Ramos (cell line): ENCODE results near the gene ARID5B.

Experiments used
- in situ Hi-C: fragments of 300-500 bp; cut with MboI; formaldehyde crosslinking; loops from one replicate; pipeline ENCODE4 v1.14.3; 2022; ENCODE audit warnings: low sequenced_read_pairs; ENCODE audit not compliant: unreplicated experiment

Gene ARID5B

GRCh38 chr10:62079885-62080559 lies 178.5 kb downstream of the ARID5B start:
- in situ Hi-C loops, result no loop called here

GRCh38 chr10:62080905-62081304 lies 179.4 kb downstream of the ARID5B start:
- in situ Hi-C loops, result no loop called here

- in situ Hi-C loops, result no loop called here
These were observed 180.1 kb downstream of the ARID5B start for GRCh38 chr10:62081341-62082270.

GRCh38 chr10:62082271-62082656 lies 180.8 kb downstream of the ARID5B start:
- in situ Hi-C loops, result no loop called here

- in situ Hi-C loops, result no loop called here
These were observed 181.4 kb downstream of the ARID5B start for GRCh38 chr10:62082729-62083411.

GRCh38 chr10:62083412-62084267 lies 182.1 kb downstream of the ARID5B start:
- in situ Hi-C loops, result no loop called here

- in situ Hi-C loops, result no loop called here
These were observed 183.0 kb downstream of the ARID5B start for GRCh38 chr10:62084451-62084850.

GRCh38 chr10:62085404-62085803 lies 183.9 kb downstream of the ARID5B start:
- in situ Hi-C loops, result no loop called here

GRCh38 chr10:62085821-62086220 lies 184.3 kb downstream of the ARID5B start:
- in situ Hi-C loops, result no loop called here

GRCh38 chr10:62087329-62087728 lies 185.8 kb downstream of the ARID5B start:
- in situ Hi-C loops, result no loop called here

- in situ Hi-C loops, result no loop called here
These were observed 187.3 kb downstream of the ARID5B start for GRCh38 chr10:62088786-62089185.

- in situ Hi-C loops, result no loop called here
These were observed 191.0 kb downstream of the ARID5B start for GRCh38 chr10:62092301-62093030.

GRCh38 chr10:62093863-62094291 lies 192.4 kb downstream of the ARID5B start:
- in situ Hi-C loops, result no loop called here

GRCh38 chr10:62095181-62096122 lies 194.0 kb downstream of the ARID5B start:
- in situ Hi-C loops, result no loop called here

- in situ Hi-C loops, result no loop called here
These were observed 194.9 kb downstream of the ARID5B start for GRCh38 chr10:62096256-62096933.

GRCh38 chr10:62098278-62099121 lies 197.0 kb downstream of the ARID5B start:
- in situ Hi-C loops, result no loop called here

- in situ Hi-C loops, result no loop called here
These were observed 197.8 kb downstream of the ARID5B start for GRCh38 chr10:62099299-62099698.
